Neural crest cell (in vitro differentiated cells): ENCODE measurements around the gene CAMK2D. TPM values are rescaled to one million over a fixed set of nuclear protein-coding genes. Genes with fewer than 3 reads are reported as not detected.

Experiments used
- DNase-seq: peaks from one replicate; pipeline ENCODE4 v3.0.0; 2021; ENCODE audit warnings: low read depth, mixed read lengths, low spot score
- H3K27ac Mint-ChIP-seq: one replicate; pipeline ENCODE4 v1.8.0; 2021; ENCODE audit warnings: mild to moderate bottlenecking, mixed read lengths; ENCODE audit not compliant: unreplicated experiment
- H3K27me3 Mint-ChIP-seq: 2 replicates; pipeline ENCODE4 v1.8.0; 2021; ENCODE audit warnings: low read depth, mild to moderate bottlenecking, mixed read lengths
- H3K36me3 Mint-ChIP-seq: 2 replicates; pipeline ENCODE4 v1.8.0; 2021; ENCODE audit warnings: low read depth, mild to moderate bottlenecking, mixed read lengths
- H3K4me1 Mint-ChIP-seq: 2 replicates; pipeline ENCODE4 v1.8.0; 2021; ENCODE audit warnings: mixed read lengths
- H3K4me3 Mint-ChIP-seq: one replicate; pipeline ENCODE4 v1.8.0; 2021; ENCODE audit warnings: mild to moderate bottlenecking, mixed read lengths
- H3K9me3 Mint-ChIP-seq: 2 replicates; pipeline ENCODE4 v1.8.0; 2021; ENCODE audit warnings: mixed read lengths
- CTCF ChIP-seq: fragments of 200-600 bp; sonication (generic); conservative IDR thresholded peaks from 2 replicates; pipeline ENCODE4 v1.5.0; 2021; ENCODE audit warnings: antibody characterized with exemption, mild to moderate bottlenecking
- total RNA-seq: library from RNA; stranded (reverse); gene quantifications from 2 replicates; pipeline ENCODE4 v1.2.1, GENCODE V29; 2021

The CAMK2D gene
- total RNA-seq, 1 donor from 2014 or later = 33.7 TPM

DNA sequence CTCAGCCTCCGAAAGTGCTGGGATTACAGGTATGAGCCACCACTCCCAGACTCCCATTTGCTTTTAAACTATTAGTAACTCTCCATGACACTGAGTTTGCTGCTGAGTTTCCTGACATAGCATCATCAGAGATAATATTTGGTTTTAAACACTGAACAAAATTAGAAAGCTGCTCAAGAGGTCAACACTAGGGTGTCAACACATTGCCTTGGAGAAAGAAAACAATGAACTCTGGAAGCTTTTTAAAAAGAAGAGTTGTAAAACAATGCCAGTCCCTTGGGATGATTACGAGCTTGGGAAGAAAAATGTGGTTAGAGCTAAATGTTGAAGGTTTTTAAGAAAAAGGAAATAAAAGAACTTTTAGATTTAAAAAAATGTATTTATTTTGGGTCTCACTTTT, 264.8 kb downstream of the CAMK2D start:
- no peak overlapping the region for H3K4me3 Mint-ChIP-seq
- no peak for DNase-seq
- H3K27ac Mint-ChIP-seq = no peak overlapping the region
- H3K36me3 Mint-ChIP-seq = peaks cover 33% of the 10 kb centered on the region
- H3K4me1 Mint-ChIP-seq = peaks cover 10% of the 10 kb centered on the region
- H3K9me3 Mint-ChIP-seq = peaks cover 8% of the 10 kb centered on the region
- H3K27me3 Mint-ChIP-seq = no peaks in the 10 kb centered on the region
- no peak for TF ChIP-seq CTCF

DNA sequence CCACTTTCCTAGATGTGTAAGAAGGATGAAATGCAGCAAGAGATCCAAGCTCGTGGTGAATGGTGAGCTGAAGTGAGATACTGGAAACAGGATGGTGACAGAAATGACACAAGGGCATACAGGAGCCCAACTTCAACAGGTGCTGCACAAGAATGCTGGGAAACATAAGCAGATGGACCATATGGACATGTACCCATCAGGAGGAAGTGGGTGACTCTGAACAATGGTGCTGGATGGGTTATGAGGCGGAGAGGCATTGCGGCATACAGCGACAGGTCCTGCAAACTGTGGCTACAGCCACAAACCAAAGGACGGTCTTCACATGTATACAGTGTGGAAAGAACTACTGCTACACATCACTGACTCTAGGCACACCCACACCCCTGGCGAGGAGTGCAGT, 265.7 kb downstream of the CAMK2D start:
- H3K36me3 Mint-ChIP-seq = peaks cover 35% of the 10 kb centered on the region
- H3K27me3 Mint-ChIP-seq = no peaks in the 10 kb centered on the region
- DNase-seq = no peak
- no peak overlapping the region for H3K4me3 Mint-ChIP-seq
- no peak overlapping the region for H3K27ac Mint-ChIP-seq
- peaks cover 10% of the 10 kb centered on the region for H3K4me1 Mint-ChIP-seq
- TF ChIP-seq CTCF = no peak
- H3K9me3 Mint-ChIP-seq = peaks cover 8% of the 10 kb centered on the region

DNA sequence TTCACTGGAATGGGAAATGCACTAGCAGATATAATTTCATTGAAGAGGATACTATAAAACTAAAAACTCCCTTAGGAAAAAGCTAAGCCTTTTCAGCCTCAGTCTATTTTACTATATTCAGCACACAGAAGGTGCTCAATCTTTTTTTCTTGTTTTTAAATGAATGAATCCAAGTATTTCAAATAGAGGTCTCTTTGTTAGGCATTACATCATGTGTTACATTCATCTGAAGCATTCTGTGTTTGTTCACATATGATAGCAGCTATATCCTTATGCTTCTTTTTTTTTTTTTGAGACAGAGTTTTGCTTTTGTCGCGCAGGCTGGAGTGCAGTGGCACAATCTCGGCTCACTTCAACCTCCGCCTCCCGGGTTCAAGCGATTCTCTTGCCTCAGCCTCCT, 278.4 kb downstream of the CAMK2D start:
- Mint-ChIP-seq H3K4me3 (no peak overlapping the region), H3K36me3 (peaks cover 10% of the 10 kb centered on the region), H3K27me3 (no peaks in the 10 kb centered on the region), H3K27ac (no peak overlapping the region), H3K4me1 (no peaks in the 10 kb centered on the region), H3K9me3 (no peaks in the 10 kb centered on the region)
- no peak for DNase-seq
- no peak for TF ChIP-seq CTCF

DNA sequence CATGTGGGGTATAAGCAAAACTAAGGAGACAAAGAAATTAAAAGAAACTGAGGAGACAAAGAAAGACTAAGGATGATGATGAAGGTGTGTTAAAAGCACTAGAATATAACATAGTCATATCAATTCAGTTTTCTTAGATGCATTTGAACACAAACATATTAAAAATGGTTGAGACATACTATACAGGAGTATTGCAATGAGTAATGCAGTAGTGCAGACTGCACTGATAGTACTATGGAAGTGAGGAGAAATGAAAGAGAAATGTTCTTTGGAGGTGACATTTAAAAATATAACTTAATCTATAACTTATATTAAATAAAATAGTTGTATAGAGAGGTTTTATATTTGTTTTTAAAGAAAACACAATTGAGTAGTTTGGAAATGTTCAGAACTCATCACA, 279.2 kb downstream of the CAMK2D start:
- no peaks in the 10 kb centered on the region for H3K9me3 Mint-ChIP-seq
- no peak for DNase-seq
- no peaks in the 10 kb centered on the region for H3K27me3 Mint-ChIP-seq
- no peaks in the 10 kb centered on the region for H3K4me1 Mint-ChIP-seq
- no peak for TF ChIP-seq CTCF
- no peak overlapping the region for H3K4me3 Mint-ChIP-seq
- peaks cover 10% of the 10 kb centered on the region for H3K36me3 Mint-ChIP-seq
- no peak overlapping the region for H3K27ac Mint-ChIP-seq

- no peaks in the 10 kb centered on the region for H3K27me3 Mint-ChIP-seq
Measured at GRCh38 chr4:113481820-113482219, 279.7 kb downstream of the CAMK2D start.

More at GRCh38 chr4:113481820-113482219, 279.7 kb downstream of the CAMK2D start:
- Mint-ChIP-seq H3K4me1 (no peaks in the 10 kb centered on the region), H3K27ac (no peak overlapping the region), H3K9me3 (peaks cover 2% of the 10 kb centered on the region), H3K4me3 (no peak overlapping the region), H3K36me3 (peaks cover 13% of the 10 kb centered on the region)
- no peak for DNase-seq
- TF ChIP-seq CTCF = no peak
